NB4 (cell line): Measurements from ENCODE around the gene ZBTB5.

Source experiments
- MYC ChIP-seq: IDR thresholded peaks from 2 replicates; pipeline ENCODE4 v1.6.1; 2011; ENCODE audit warnings: low read depth, low read length
- POLR2A ChIP-seq: IDR thresholded peaks from 2 replicates; pipeline ENCODE4 v1.6.1; 2011; ENCODE audit warnings: mild to moderate bottlenecking; ENCODE audit not compliant: insufficient read length; ENCODE audit errors: extremely low read depth
- TF ChIP-seq, protein P1 (sequence below): IDR thresholded peaks from one replicate; pipeline ENCODE4 v1.5.1; 2012; ENCODE audit warnings: low read depth, low read length
- TF ChIP-seq, protein P2 (sequence below): IDR thresholded peaks from 2 replicates; pipeline ENCODE4 v1.6.1; 2011; ENCODE audit warnings: low read depth, low read length

DNA sequence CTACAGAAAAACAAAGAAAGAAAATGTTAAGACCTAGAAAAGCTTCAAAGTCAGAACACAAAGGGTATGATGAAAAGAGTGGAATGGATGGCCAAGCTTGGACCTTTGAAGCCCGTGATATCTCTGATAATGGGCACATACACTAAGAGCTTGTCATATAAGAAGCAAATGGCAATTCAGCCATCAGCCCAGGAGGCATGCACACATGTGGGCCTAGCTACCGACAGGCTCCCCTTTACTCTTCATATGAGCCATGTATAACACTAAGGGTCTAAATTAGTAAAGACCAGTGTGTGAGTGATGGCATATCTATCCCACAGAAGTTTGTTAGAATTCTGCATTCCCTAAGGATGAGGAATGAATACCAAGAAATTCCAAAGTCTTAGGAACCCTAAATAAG, 22.7 kb downstream of the ZBTB5 start:
- TF ChIP-seq, protein P1, sequence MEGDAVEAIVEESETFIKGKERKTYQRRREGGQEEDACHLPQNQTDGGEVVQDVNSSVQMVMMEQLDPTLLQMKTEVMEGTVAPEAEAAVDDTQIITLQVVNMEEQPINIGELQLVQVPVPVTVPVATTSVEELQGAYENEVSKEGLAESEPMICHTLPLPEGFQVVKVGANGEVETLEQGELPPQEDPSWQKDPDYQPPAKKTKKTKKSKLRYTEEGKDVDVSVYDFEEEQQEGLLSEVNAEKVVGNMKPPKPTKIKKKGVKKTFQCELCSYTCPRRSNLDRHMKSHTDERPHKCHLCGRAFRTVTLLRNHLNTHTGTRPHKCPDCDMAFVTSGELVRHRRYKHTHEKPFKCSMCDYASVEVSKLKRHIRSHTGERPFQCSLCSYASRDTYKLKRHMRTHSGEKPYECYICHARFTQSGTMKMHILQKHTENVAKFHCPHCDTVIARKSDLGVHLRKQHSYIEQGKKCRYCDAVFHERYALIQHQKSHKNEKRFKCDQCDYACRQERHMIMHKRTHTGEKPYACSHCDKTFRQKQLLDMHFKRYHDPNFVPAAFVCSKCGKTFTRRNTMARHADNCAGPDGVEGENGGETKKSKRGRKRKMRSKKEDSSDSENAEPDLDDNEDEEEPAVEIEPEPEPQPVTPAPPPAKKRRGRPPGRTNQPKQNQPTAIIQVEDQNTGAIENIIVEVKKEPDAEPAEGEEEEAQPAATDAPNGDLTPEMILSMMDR: no peak
- TF ChIP-seq POLR2A: no peak
- TF ChIP-seq, protein P2, sequence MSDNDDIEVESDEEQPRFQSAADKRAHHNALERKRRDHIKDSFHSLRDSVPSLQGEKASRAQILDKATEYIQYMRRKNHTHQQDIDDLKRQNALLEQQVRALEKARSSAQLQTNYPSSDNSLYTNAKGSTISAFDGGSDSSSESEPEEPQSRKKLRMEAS: no peak
- no peak for TF ChIP-seq MYC
